Stimulated activated naive CD8-positive, alpha-beta T cell treated with anti-CD3 and anti-CD28 coated beads, Interleukin-15, amount 100 ng/mL, for 72 hours (primary cell): ENCODE results near the gene CDHR3.
A peak's percentile ranks its signal among the peaks of the same experiment; 100 is the strongest.

ENCODE experiments used
- ATAC-seq: fragments of 150-1000 bp; cut with Tn5 transposase; 2 replicates; pipeline ENCODE4 v1.10.0; 2021; ENCODE audit warnings: mild to moderate bottlenecking, moderate library complexity
- DNase-seq, 2 donors: peaks; one replicate each; pipeline ENCODE4 v3.0.0; 2021 to 2022
- H3K27ac Mint-ChIP-seq, 2 donors: one replicate each; pipeline ENCODE4 v1.8.0; 2022; ENCODE audit warnings: mild to moderate bottlenecking in 2 of 2, mixed read lengths in 2 of 2, moderate library complexity in 2 of 2
- H3K27me3 Mint-ChIP-seq: one replicate; pipeline ENCODE4 v1.8.0; 2022; ENCODE audit warnings: mixed read lengths
- H3K4me1 Mint-ChIP-seq: one replicate; pipeline ENCODE4 v1.8.0; 2022; ENCODE audit warnings: mild to moderate bottlenecking, mixed read lengths
- H3K4me3 Mint-ChIP-seq, 2 donors: one replicate each; pipeline ENCODE4 v1.8.0; 2022; ENCODE audit warnings: mild to moderate bottlenecking in 2 of 2, mixed read lengths in 2 of 2, moderate library complexity in 1 of 2
- H3K9me3 Mint-ChIP-seq, 2 donors: one replicate each; pipeline ENCODE4 v1.8.0; 2022; ENCODE audit warnings: mixed read lengths in 2 of 2

CDHR3 gene

DNA sequence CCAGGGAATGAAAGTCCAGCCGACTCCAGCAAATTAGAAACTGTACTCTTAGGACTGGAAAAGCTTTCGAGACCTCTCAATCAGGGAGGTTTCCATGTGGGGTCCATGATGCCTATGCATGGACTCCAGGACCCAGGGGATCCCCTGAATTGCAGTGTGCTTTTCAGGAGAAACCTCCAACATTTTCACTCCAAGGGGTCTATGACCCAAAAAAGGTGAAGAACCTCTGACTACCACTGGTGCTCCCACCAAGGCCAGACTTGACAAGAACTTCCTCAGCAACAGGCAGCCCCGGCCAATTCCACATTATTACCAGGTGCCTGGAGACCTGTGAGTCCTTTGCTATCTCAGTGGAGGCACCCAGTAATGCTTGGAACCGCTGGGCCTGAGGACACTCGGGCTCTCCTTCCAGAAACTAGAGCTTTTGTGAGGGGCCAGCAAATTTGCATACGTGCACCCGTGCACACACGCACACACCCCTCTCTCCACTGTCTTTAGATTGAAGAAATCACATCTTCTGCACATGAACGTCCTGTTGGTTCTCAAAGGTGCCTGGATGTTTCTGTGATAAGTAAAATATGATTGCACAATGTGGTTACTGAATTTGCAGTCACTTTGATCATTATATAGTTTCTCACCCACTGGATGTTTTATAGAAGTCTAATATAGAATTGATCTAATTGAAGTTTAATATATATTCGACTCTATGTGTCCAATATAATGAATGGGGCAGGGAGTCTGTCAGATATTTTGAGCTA is 94.3 kb downstream of the CDHR3 start:
- DNase-seq (no peak), ATAC-seq (no peak)
- H3K4me3 Mint-ChIP-seq, result peak overlapping the region; percentile 21 to 56
- H3K27me3 Mint-ChIP-seq, result no peaks in the 10 kb centered on the region
- no peaks in the 10 kb centered on the region for H3K9me3 Mint-ChIP-seq
- H3K4me1 Mint-ChIP-seq, result peaks cover 45% of the 10 kb centered on the region
- H3K27ac Mint-ChIP-seq, result peak overlapping the region in 1 of 2 donors; percentile 2

DNA sequence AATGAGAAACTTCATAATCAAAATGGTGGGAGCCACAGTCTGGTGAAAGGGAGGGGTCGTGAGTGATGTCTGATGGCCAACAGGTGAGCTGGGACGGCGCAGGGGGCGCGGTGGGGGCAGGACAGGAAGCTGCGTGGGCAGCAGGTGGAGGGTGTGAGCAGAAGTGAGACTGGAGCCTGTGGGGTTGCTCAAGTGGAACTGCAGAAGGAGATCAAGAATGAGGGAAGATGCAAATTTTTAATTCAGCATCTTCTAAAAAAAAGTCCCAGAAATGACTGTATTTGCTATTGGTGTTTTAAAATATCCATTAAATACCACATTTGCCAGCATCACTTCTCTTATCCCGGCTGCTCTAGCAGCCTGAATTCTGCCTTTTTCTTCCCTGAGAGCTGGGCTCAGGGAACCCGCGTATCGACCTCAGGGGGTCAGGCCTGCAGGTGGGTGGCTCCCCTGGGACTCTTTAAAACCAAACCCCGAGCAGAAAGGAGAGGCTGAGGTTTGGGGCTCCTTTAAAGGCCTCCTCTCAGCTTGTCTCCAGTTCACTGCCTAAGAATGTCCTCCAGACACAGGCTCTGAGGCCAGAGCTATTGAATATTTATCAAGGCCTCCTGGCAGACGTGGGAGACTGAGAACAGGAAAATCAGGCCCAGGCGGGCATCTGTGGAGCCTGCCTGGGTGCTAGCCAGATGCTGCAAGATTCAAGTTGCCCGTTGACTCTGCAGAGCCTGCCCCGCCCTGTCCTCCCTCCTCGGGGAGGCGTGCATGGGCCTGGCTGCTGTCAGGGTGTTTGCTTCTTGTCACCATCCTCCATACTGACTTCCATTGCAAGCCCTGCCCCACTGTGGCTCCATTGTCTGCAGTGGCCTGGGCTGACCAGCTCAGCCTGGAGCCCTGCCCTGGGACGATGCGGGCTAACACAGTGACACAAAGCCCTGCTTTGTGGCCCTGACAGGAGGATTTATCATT is 95.2 kb downstream of the CDHR3 start:
- no peak for ATAC-seq
- H3K4me1 Mint-ChIP-seq, result peaks cover 54% of the 10 kb centered on the region
- H3K9me3 Mint-ChIP-seq, result no peaks in the 10 kb centered on the region
- no peaks in the 10 kb centered on the region for H3K27me3 Mint-ChIP-seq
- peak overlapping the region in 1 of 2 donors; percentile 2 for H3K27ac Mint-ChIP-seq
- peak overlapping the region; percentile 21 to 56 for H3K4me3 Mint-ChIP-seq
- DNase-seq, result peak in 1 of 2 donors; percentile 28

DNA sequence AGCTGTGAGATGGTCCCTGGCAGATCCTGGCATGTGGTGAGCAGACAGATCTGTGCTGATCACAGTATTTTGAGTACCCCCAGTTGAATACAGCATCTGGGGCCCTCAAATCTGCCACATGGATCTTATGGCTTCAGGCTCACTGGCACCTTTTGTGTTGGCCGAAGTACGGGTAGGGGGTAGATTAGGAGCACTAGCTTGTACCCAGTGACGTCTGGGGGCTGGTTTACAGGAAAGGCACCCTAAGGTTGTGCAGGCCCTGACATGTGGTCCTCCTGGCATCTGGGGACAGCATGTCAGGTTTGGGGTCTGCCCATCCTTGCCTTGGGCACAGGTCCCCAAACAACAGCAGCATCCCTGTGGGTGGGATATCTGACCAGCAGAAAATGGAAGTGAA is 95.9 kb downstream of the CDHR3 start:
- H3K4me3 Mint-ChIP-seq, result no peak overlapping the region
- H3K27me3 Mint-ChIP-seq, result no peaks in the 10 kb centered on the region
- ATAC-seq (no peak), DNase-seq (no peak)
- H3K9me3 Mint-ChIP-seq, result no peaks in the 10 kb centered on the region
- H3K4me1 Mint-ChIP-seq, result peaks cover 60% of the 10 kb centered on the region
- no peak overlapping the region for H3K27ac Mint-ChIP-seq

DNA sequence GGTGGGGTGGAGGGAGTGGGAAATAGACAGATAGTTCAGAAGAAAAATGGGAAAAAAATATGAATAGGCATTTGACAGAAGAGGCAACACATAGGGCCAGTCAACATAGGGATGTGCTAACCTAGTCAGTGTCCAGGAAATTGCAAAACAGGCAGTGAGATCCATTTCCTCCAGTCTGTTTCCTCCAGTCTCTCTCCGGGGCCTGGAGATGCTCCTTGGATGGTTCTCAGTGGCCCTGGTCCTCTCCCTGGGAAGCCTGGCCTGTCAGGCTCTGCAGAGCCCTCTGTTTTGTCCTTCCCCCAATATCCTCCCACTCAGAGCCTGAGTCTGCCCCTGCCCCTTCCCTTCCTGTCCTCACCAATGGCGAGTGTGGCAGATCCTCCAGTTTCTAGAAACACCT is 96.5 kb downstream of the CDHR3 start:
- DNase-seq (no peak), ATAC-seq (no peak)
- H3K27ac Mint-ChIP-seq, result no peak overlapping the region
- H3K4me3 Mint-ChIP-seq, result no peak overlapping the region
- peaks cover 66% of the 10 kb centered on the region for H3K4me1 Mint-ChIP-seq
- H3K27me3 Mint-ChIP-seq, result no peaks in the 10 kb centered on the region
- H3K9me3 Mint-ChIP-seq, result no peaks in the 10 kb centered on the region

DNA sequence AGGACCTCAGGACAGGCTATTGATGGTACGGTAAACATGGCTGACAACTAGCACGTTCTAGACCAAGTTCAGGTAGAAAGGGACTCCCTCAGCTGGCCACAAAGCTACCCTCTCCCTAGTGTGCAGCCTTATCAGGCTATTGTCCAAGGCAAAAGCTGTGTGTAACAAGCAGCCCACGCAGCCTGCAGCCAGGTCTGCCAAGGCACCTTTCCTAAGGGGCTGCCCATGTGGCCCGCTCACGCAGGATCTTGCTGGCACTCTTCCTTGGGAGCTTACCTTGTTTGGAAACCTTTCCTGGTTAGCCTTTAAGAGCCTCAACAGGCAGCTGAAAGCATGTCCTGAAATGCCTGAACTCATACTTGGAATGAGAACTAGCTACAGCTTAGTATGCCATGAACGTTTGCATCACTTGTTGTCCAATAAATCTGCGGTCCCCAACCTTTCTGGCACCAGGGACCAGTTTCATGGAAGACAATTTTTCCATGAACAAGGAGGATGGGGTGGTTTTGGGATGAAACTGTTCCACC is 97.4 kb downstream of the CDHR3 start:
- no peak overlapping the region for H3K27ac Mint-ChIP-seq
- no peaks in the 10 kb centered on the region for H3K27me3 Mint-ChIP-seq
- H3K4me3 Mint-ChIP-seq, result no peak overlapping the region
- no peak for DNase-seq
- H3K4me1 Mint-ChIP-seq, result peaks cover 66% of the 10 kb centered on the region
- ATAC-seq, result no peak
- H3K9me3 Mint-ChIP-seq, result no peaks in the 10 kb centered on the region

DNA sequence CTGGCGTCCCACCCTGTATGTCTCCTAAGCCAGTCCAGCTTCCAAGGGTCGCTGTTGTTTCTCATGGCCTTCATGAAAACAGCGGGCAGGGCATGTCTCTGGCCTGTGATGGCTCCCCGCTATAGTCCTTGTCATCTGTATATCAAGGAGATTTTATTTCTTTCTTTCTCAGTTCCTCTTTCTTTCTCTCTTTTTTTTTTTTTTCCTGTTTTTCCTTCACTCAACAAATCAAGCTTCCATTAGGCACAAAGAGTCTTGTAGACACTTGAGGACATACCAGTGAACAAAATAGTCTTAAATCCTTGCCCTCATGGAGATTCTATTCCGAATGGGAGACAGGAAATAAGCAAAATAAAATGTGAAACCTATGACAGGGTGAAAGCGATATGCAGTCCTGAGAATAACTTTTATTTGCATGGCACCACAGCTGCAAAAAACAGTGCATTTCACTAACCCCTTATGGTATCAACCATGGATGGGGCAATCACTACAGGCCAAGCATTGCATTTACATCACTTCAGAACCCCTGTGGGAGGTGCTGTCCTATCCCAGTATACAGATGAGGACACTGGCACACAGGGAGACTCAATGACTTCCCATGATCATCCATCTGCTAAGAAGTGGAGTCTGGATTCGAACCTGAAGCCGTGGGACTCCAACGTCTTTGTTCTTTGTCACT is 98.4 kb downstream of the CDHR3 start:
- no peak for ATAC-seq
- Mint-ChIP-seq H3K9me3 (no peaks in the 10 kb centered on the region), H3K27ac (peak overlapping the region in 1 of 2 donors; percentile 35), H3K4me1 (peaks cover 66% of the 10 kb centered on the region), H3K27me3 (no peaks in the 10 kb centered on the region), H3K4me3 (no peak overlapping the region)
- no peak for DNase-seq

DNA sequence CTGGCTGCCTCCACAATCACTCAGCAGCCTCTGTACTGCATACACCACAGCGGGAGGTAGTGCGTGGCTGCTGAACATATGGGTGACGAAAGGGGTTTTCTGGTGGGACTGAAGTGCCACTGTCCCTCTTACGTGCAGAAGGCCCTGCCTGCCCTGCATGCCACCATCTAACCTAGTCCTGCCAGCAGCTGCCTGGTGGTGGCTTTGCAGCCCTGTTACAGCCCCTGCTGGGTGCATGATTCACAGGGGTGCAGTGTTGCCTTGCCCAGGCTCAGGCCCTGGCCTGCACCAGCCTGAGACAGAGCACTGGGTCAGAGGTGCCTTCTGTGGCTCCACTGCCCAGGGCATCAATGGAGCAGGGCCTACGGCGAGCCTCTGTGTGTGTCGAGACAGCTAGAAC is 98.9 kb downstream of the CDHR3 start:
- ATAC-seq (peak; percentile 42), DNase-seq (no peak)
- H3K4me1 Mint-ChIP-seq, result peaks cover 64% of the 10 kb centered on the region
- no peaks in the 10 kb centered on the region for H3K9me3 Mint-ChIP-seq
- H3K4me3 Mint-ChIP-seq, result no peak overlapping the region
- H3K27ac Mint-ChIP-seq, result peak overlapping the region in 1 of 2 donors; percentile 81
- no peaks in the 10 kb centered on the region for H3K27me3 Mint-ChIP-seq

DNA sequence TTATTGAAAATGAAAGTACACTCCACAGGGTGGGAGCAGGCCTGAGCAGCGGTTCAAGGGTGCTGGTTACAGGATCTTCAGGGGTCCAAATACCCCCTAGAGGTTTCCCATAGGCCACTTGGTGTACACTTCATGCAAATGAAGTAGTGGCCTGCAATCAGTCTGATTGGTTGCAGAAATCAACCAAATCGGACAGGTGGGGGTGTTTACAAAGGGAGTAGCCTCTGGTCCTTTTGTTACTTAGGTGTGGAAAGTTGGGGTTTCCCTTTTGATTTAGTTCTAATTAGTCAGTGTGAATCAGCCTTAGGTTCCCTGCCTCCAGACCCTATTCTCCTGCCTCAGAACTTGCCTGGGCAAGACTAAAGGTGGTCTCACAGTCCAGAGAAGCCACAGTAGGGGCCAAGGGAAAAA is 99.5 kb downstream of the CDHR3 start:
- peak overlapping the region; percentile 38 to 54 for H3K27ac Mint-ChIP-seq
- ATAC-seq, result peak; percentile 57

DNA sequence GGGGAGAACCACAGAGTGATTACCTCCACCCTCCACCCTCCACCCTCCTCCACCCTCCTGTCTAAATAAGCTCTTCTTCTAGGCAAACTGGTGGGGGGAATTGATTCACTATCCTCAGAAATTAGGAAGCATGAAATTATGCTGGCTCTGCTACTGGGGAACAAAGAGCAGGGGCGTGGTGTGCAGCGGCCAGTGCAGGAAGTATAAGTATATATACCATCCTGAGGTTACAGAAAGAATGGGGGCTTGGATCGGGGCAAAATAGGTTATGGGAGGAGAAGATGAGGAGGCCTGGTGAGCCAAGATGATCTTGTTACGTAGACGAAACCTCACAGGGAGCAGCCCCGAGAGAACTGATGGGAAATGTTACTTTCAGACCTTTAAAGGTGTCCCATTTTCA is 100.0 kb downstream of the CDHR3 start:
- ATAC-seq (peak; percentile 29), DNase-seq (no peak)
- no peaks in the 10 kb centered on the region for H3K9me3 Mint-ChIP-seq
- no peaks in the 10 kb centered on the region for H3K27me3 Mint-ChIP-seq
- H3K27ac Mint-ChIP-seq, result peak overlapping the region; percentile 54 to 67
- peaks cover 57% of the 10 kb centered on the region for H3K4me1 Mint-ChIP-seq
- H3K4me3 Mint-ChIP-seq, result peak overlapping the region in 1 of 2 donors; percentile 53

More for the DNA sequence above, 99.5 kb downstream of the CDHR3 start:
- DNase-seq, result no peak
- H3K9me3 Mint-ChIP-seq, result no peaks in the 10 kb centered on the region
- peaks cover 62% of the 10 kb centered on the region for H3K4me1 Mint-ChIP-seq
- H3K27me3 Mint-ChIP-seq, result no peaks in the 10 kb centered on the region
- peak overlapping the region in 1 of 2 donors; percentile 53 for H3K4me3 Mint-ChIP-seq

DNA sequence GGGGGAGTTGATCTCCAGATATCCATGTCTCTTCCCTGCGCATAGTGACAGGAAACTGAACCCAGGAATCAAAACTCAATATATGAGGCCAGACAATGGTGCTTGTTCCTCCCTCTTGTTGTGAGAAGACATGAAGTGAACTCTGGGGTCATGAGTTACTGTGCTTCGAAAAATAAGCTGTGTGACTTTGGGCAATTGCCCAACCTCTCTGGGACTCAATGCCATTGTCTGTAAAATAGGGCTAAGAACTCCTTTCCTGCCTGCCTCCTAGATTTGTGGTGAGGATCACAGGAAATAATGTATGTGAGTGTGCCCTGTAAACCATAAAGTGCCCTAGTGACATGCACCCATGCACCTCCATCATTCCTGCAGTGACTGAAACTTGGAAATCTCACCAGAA is 100.6 kb downstream of the CDHR3 start:
- no peak for ATAC-seq

DNA sequence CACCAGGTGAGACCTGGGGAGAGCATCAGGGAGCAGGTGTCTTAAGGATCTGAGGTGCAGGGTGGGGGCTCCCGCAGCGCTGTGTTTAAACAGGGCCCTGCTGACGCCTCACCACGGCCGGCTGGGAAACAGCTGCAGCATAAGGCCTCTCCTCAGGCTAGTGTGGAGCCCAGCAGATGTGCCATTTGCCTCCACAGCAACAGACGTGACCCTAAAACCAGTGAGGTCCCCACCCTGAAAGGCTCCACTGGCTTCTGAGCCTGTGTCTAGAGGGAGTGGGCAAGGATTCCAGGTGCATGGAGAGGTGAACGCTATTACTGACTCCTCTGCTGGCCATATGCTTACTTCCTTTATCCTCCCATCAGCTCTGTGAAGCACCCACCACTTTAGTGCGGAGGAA is 101.3 kb downstream of the CDHR3 start:
- H3K27me3 Mint-ChIP-seq, result no peaks in the 10 kb centered on the region
- no peak overlapping the region for H3K4me3 Mint-ChIP-seq
- DNase-seq, result no peak

More for the DNA sequence above, 100.6 kb downstream of the CDHR3 start:
- DNase-seq, result no peak
- peak overlapping the region in 1 of 2 donors; percentile 20 for H3K27ac Mint-ChIP-seq
- peaks cover 54% of the 10 kb centered on the region for H3K4me1 Mint-ChIP-seq
- no peaks in the 10 kb centered on the region for H3K27me3 Mint-ChIP-seq
- H3K9me3 Mint-ChIP-seq, result no peaks in the 10 kb centered on the region
- H3K4me3 Mint-ChIP-seq, result no peak overlapping the region

DNA sequence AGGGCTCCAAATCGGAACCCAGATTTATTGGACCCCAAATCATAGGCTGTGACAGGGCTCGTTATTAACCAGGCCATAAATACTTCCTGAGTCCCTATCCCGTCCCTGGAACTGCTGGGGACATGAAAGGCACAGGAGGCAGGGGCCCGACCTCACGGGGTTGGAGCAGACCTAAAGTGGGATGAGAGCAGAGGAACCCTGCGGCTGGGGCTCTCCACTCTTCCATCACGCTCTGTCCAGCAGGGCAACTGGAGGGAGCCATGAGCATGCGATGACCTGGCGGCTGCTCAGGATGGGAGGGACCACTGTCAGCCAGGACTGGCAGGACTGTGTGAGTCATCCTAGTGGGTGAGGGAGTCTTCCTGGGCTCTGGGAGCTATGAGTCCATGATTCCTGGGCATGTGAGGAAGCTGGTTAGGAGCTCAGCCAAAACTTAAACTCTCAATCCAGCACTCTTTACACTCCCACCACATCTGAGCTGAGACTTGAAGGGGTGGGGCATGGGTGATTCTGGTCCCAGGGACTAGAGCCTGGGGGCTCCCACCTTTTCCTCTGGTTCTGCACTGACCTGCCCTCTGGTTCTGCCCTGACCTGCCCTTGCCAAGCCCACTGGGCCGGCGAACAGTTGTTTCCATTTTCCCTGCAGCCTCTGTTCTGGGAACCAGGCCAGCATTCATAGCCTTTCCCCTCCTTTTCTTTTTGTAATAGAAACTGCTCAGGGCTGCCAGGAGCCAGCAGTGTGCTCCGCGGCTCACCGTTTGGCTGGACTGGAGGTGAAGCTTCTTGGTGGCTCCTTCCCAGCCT is 101.9 kb downstream of the CDHR3 start:
- Mint-ChIP-seq H3K27me3 (no peaks in the 10 kb centered on the region), H3K4me3 (no peak overlapping the region), H3K9me3 (no peaks in the 10 kb centered on the region), H3K27ac (no peak overlapping the region), H3K4me1 (peaks cover 50% of the 10 kb centered on the region)
- DNase-seq (no peak), ATAC-seq (no peak)

More for the DNA sequence above, 101.3 kb downstream of the CDHR3 start:
- Mint-ChIP-seq H3K27ac (peak overlapping the region in 1 of 2 donors; percentile 72), H3K4me1 (peaks cover 50% of the 10 kb centered on the region), H3K9me3 (no peaks in the 10 kb centered on the region)
- ATAC-seq, result no peak

DNA sequence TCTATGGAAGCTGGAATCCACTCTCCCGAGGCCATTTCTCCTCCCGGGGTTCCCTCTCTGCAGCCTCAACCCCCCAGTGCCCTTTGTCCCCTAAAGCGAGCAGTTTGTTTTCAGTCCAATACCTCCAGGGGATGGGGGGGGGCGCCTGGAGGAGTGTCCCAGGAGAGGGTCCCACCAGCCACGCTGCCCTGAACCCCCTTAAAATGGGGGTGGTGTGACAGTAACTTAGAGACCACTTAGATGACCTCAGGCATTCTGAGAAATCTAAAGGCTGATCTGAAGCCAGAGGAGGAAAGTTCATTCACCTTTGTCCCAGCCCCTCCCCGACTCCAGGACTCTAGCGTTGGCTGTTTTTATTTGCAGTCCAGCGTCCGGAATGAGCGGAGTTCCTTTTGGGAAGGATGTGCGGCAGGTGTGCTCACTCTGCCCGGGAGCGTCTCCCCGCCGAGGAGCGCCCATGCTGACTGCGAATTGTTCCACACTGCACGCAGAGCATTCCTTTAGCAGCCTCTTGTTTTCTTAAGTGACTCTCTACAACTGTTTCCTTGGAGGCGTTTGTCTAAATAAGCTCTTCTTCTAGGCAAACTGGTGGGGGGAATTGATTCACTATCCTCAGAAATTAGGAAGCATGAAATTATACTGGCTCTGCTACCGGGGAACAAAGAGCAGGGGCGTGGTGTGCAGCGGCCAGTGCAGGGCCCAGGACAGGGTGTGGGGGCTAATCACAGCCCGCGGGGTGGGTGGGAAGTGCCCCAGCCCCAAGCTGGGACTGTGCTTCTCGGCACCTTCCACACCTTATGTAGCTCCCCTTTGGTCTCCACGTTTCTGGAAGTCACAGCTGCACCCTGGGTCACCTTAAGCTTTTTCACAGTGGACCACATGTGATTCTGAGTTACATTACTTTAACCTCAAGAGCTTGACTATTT is 102.8 kb downstream of the CDHR3 start:
- ATAC-seq, result no peak
- Mint-ChIP-seq H3K4me3 (no peak overlapping the region), H3K4me1 (peaks cover 55% of the 10 kb centered on the region), H3K27me3 (no peaks in the 10 kb centered on the region), H3K9me3 (no peaks in the 10 kb centered on the region), H3K27ac (peak overlapping the region in 1 of 2 donors; percentile 53)
- DNase-seq, result no peak

DNA sequence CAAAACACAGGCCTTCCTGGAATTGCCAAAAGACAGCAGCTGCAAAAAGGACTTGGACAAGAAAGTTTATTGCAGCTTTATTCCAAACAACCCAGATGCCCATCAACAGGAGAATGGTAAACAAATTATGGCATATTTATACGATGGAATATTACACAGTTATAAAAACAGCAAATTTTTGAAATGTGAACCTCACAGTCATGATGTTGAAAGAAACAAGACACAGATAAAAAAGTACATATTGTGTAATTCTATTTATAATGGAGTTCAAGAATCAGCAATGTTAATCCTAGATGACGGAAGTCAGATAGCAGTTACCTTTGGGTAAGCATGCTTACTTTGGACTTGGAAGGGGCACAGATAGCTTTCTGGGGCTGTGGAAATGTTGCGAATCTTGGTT is 104.6 kb downstream of the CDHR3 start:
- ATAC-seq (no peak), DNase-seq (no peak)
- peaks cover 62% of the 10 kb centered on the region for H3K4me1 Mint-ChIP-seq
- H3K27me3 Mint-ChIP-seq, result no peaks in the 10 kb centered on the region
- H3K9me3 Mint-ChIP-seq, result no peaks in the 10 kb centered on the region
- no peak overlapping the region for H3K27ac Mint-ChIP-seq
- no peak overlapping the region for H3K4me3 Mint-ChIP-seq
